HUES64 (cell line): ENCODE data around the gene ACSL1.
"Not testable (repeated sequence)": the region's sequence is repeated elsewhere in the genome, so short reads cannot be mapped to it uniquely, and the experiment has no call there.

ENCODE experiments used
- H3K27ac ChIP-seq: 2 replicates; pipeline ENCODE4 v1.7.0; 2013; ENCODE audit warnings: low read depth, low read length, inconsistent platforms
- H3K27me3 ChIP-seq: 2 replicates; pipeline ENCODE4 v1.6.1; 2013; ENCODE audit warnings: mild to moderate bottlenecking, low read length; ENCODE audit not compliant: insufficient read depth
- H3K36me3 ChIP-seq: 2 replicates; pipeline ENCODE4 v1.6.1; 2013; ENCODE audit warnings: mild to moderate bottlenecking, low read length; ENCODE audit not compliant: insufficient read depth
- H3K4me1 ChIP-seq: 2 replicates; pipeline ENCODE4 v1.6.1; 2013; ENCODE audit warnings: mild to moderate bottlenecking, low read length, moderate library complexity; ENCODE audit not compliant: insufficient read depth
- H3K4me3 ChIP-seq: 2 replicates; pipeline ENCODE4 v1.5.1; 2013; ENCODE audit warnings: mild to moderate bottlenecking, low read length, moderate library complexity
- H3K9ac ChIP-seq: 2 replicates; pipeline ENCODE4 v1.6.1; 2013; ENCODE audit warnings: mild to moderate bottlenecking, low read depth, low read length
- H3K9me3 ChIP-seq: 2 replicates; pipeline ENCODE4 v1.6.1; 2013; ENCODE audit warnings: low read depth, low read length; ENCODE audit not compliant: insufficient read depth
- WGBS: fragments of 150-250, 120-280 bp; methylation state at CpG from one replicate; pipeline ENCODE4 v1.1.7; 2013; ENCODE audit warnings: missing lambda C conversion rate; 5-methylcytosine and 5-hydroxymethylcytosine counted together

Gene ACSL1

DNA sequence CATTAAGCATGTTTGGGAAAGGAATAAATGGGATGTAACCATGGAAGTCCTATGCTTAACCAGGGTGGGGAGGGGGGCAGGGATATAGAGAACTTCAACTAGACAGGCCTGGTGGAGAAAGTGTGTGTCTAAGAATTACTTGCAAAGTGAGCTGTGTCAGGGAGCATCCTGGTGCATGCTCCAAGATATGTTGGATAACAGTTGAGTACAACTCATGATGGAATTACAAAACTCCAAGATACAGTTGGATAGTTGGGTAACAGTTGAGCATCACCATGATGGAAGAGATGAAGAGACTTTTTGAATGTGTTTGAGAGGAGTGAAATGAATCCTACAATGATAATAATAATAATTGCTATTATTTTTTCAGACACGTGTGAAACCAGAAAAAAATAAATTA lies 26.1 kb upstream of the ACSL1 start:
- no peaks in the 10 kb centered on the region for H3K36me3 ChIP-seq
- H3K9me3 ChIP-seq, result no peaks in the 10 kb centered on the region
- H3K27ac ChIP-seq, result no peak overlapping the region
- no peaks in the 10 kb centered on the region for H3K4me1 ChIP-seq
- no peak overlapping the region for H3K9ac ChIP-seq
- WGBS, result 0% methylated on average over 1 of the region's 1 CpG
- H3K27me3 ChIP-seq, result no peaks in the 10 kb centered on the region
- no peak overlapping the region for H3K4me3 ChIP-seq

DNA sequence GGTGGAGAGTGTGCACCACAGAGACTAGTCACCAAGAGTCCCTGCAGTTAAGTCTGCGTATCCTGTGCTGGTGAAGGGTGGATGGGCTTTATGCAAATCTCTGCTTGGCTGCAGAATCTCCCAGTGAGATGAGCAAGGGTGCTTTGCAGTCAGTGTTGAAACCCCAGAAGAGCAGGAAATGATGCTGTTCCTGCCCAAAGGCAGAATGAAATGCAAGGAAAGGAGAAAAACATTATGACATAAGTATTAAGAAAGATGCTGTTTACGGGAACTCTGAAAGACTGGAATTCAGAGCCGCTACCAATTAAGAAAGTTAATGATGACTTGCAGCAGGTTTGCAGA lies 25.4 kb upstream of the ACSL1 start:
- H3K9me3 ChIP-seq, result no peaks in the 10 kb centered on the region
- WGBS, result 84% methylated on average over 3 of the region's 3 CpGs
- H3K27me3 ChIP-seq, result no peaks in the 10 kb centered on the region
- H3K9ac ChIP-seq, result no peak overlapping the region
- H3K4me1 ChIP-seq, result no peaks in the 10 kb centered on the region
- no peak overlapping the region for H3K4me3 ChIP-seq
- no peaks in the 10 kb centered on the region for H3K36me3 ChIP-seq
- H3K27ac ChIP-seq, result no peak overlapping the region

DNA sequence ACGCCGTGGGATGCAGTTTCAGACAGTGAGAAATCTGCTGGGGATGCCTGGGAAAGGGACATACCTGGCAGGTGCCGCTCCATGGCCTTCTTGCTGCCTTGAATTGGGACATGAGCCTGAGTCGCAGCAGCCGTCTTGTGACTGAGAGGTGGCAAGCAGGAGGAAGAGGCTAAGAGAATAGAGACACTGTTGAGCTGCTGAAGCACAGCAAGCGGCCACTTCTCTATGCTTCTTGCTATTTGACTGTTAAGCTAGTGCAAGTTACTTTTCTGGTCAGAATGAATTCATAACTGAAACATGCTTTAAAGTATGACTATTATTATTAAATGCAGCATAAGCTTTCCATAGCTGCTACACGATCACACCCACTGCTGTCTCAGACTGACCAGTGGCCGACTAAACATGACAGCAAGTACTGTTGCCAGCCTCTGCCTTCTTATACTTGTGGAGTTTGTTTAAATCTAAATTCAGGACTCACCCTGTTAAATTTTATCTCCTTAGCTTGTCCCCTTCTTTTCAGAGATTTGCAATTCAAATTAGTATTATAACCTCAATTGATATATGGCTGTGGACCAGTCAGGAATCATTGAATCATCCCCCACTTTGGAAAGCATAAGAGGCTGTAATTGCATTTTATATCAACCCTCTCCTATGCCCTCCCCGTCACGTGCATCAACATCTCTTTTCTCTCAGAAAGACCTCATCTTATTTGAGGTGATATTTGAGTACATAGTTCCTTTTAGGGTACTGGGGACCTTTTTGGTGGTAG lies 24.8 kb upstream of the ACSL1 start:
- Histone ChIP-seq H3K27ac (no peak overlapping the region), H3K27me3 (no peaks in the 10 kb centered on the region), H3K9ac (no peak overlapping the region), H3K4me3 (no peak overlapping the region), H3K9me3 (no peaks in the 10 kb centered on the region), H3K36me3 (no peaks in the 10 kb centered on the region), H3K4me1 (no peaks in the 10 kb centered on the region)
- WGBS, result 79% methylated on average over 8 of the region's 10 CpGs

DNA sequence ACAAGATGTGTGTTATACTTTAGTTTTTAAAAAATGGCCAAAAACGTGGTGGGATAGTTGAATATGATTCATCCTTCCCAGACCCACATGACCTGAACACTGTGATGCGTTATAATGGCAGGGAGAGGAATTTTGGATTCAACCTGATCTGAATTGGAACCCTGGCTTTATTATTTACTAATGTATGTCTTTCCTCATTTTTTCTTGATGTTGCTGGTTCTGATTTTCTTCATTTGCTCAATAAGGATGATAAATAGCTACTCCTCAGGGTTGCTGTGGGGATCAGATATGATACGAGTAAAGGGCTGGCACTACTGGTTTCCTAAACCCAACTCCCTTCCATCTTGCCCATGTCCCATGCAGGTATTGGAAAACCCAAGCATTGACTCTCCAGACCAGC lies 24.2 kb upstream of the ACSL1 start:
- 84% methylated on average over 3 of the region's 3 CpGs for WGBS
- Histone ChIP-seq H3K4me3 (no peak overlapping the region), H3K9me3 (no peaks in the 10 kb centered on the region), H3K9ac (no peak overlapping the region), H3K27ac (no peak overlapping the region), H3K36me3 (no peaks in the 10 kb centered on the region), H3K4me1 (no peaks in the 10 kb centered on the region), H3K27me3 (no peaks in the 10 kb centered on the region)

DNA sequence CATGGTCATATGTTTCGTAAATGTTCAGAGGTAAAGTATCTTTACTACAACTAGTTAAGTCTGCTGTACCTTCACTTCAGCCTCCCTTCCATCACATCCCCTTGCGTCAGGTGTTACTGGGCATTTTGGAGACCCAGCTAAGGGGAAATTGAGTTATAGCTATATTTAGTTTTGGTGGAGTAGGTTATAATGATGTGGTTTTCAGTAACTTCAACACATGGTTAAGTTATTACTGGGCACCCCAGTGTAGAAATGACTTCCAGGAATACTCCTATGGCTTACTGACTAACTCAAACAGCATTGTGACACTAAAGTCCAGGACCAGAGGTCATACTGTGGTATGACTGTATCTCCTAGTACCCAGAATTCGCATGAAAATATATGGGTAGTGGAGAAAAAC lies 23.4 kb upstream of the ACSL1 start:
- H3K9me3 ChIP-seq, result no peaks in the 10 kb centered on the region
- H3K9ac ChIP-seq, result no peak overlapping the region
- no peak overlapping the region for H3K27ac ChIP-seq
- 50% methylated on average over 2 of the region's 3 CpGs for WGBS
- no peaks in the 10 kb centered on the region for H3K27me3 ChIP-seq
- H3K4me3 ChIP-seq, result no peak overlapping the region
- no peaks in the 10 kb centered on the region for H3K4me1 ChIP-seq
- H3K36me3 ChIP-seq, result no peaks in the 10 kb centered on the region

DNA sequence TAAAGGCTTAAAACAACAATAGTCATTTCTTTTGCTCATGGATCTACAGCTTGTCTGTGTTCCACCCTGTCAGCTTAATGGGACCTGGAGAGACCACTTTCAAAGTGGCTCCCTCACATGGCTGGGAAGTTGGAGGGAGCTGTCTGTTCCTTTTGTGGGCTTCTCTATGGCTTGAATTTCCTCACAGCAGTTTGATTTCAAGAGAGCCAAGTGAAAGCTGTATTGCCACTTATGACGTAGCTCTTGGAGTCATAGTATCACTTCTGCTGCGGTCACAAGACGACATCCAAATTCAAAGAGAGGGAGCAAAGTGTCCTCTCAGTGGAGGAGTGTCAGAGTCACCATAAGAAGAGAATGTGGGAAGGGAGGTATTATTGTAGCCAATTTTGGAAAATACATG lies 22.7 kb upstream of the ACSL1 start:
- Histone ChIP-seq H3K4me1 (no peaks in the 10 kb centered on the region), H3K9me3 (no peaks in the 10 kb centered on the region), H3K27me3 (no peaks in the 10 kb centered on the region), H3K9ac (no peak overlapping the region), H3K27ac (no peak overlapping the region), H3K36me3 (no peaks in the 10 kb centered on the region), H3K4me3 (no peak overlapping the region)
- 94% methylated on average over 3 of the region's 3 CpGs for WGBS

DNA sequence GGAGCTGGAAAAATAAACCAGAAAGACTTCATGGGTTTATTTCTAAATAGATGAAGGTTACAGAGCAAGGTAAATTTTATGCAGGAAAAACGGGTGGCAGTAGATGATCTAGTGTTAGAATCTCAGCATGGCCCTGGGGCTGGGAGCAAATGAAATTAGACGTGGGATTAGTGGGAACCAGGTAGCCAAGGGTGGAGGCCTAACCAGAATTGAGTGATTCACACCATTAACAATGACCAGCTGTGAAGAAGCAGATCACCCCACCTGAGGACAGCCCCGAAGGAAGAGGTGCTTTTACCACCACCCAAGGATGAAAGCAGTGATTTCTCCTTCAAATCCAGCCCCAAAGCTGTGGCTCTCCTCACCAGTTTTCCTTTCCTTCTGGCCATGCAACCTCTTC lies 20.8 kb upstream of the ACSL1 start:
- Histone ChIP-seq H3K4me1 (no peaks in the 10 kb centered on the region), H3K9ac (no peak overlapping the region)
- 91% methylated on average over 3 of the region's 3 CpGs for WGBS

DNA sequence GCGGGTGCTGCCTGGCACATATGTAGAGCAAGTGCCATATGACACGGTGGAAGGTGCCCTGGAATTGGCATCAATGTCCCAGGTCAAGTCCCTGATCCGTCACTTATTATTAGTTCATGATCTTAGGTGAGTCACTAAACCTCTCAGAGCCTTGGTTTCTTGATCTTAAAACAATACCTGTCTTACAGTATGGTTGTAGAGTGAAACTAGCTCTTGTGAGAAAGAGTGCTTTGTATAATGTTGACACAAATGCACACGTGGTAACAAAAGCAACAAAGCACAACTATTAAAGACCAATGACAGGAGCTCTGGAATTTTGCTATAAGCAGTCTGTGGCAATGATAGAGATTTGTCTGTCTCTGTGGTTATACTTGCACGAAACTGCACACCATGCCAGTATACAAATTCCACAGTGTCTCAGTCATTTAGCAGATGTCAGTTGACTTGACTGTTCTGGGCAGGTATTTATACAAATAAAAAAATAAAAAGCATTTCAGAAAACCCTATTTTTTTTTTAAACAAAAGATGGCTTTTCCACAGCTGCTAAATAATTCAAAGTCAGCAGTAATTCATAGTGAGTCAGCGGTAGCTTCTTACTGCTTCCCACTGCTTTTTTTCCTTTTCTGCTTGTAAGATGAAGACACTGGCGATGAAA lies 19.7 kb upstream of the ACSL1 start:
- no peaks in the 10 kb centered on the region for H3K9me3 ChIP-seq
- no peak overlapping the region for H3K4me3 ChIP-seq
- WGBS, result 88% methylated on average over 6 of the region's 7 CpGs
- no peak overlapping the region for H3K9ac ChIP-seq
- no peaks in the 10 kb centered on the region for H3K27me3 ChIP-seq
- no peaks in the 10 kb centered on the region for H3K4me1 ChIP-seq
- no peaks in the 10 kb centered on the region for H3K36me3 ChIP-seq
- no peak overlapping the region for H3K27ac ChIP-seq

More for the DNA sequence above, 20.8 kb upstream of the ACSL1 start:
- no peak overlapping the region for H3K4me3 ChIP-seq
- H3K27me3 ChIP-seq, result no peaks in the 10 kb centered on the region
- H3K27ac ChIP-seq, result no peak overlapping the region
- H3K36me3 ChIP-seq, result no peaks in the 10 kb centered on the region
- no peaks in the 10 kb centered on the region for H3K9me3 ChIP-seq

DNA sequence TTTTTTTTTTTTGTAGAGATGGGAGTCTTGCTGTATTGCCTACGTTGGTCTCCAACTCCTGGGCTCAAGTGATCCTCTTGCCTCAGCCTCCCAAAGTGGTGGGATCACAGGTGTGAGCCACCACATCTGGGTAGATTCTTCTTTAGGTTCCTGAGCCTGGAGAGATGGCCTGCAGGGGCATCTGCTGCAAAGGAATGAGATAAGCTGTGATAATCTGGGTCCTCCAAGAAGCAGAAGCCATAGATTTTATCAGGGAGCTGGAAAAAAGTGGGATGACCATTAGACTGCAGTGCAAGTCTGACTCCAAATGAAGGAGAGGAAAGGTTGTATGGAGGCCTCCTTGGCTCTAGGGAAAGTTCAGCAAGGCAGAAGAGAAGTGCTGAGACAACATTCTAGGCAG lies 19.0 kb upstream of the ACSL1 start:
- Histone ChIP-seq H3K36me3 (no peaks in the 10 kb centered on the region), H3K4me1 (no peaks in the 10 kb centered on the region), H3K27me3 (no peaks in the 10 kb centered on the region), H3K27ac (no peak overlapping the region), H3K9ac (no peak overlapping the region), H3K9me3 (no peaks in the 10 kb centered on the region), H3K4me3 (no peak overlapping the region)
- 86% methylated on average over 1 of the region's 1 CpG for WGBS

DNA sequence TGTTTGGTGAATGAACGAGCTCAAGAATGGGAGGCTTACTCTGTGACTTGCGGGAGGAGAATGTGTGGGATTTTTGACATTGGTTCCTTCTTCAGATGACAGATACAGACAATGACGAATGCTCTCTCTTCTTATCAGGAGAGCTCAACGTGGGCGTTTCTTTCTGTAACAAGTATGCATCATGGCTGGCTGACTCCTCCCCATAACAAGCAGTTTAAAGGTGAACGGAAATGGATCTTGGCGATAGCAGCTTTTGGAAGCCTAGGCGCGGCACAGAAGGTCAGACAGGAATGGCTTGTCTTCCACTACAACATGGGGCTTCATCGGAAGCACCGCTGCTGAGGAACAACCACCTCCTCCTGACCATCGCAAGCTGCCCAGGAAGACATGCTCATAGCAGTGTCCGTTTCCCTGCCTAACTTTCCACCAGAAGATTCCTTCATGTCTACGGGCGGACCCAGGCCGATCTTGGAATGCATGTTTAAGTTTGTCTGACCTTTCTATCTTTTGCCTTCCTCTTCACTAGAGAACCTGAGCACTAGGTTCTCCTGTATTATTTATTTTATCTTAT lies 18.3 kb upstream of the ACSL1 start:
- Histone ChIP-seq H3K27ac (no peak overlapping the region), H3K4me3 (no peak overlapping the region), H3K36me3 (no peaks in the 10 kb centered on the region), H3K27me3 (no peaks in the 10 kb centered on the region), H3K9me3 (no peaks in the 10 kb centered on the region), H3K4me1 (no peaks in the 10 kb centered on the region), H3K9ac (no peak overlapping the region)
- WGBS, result 89% methylated on average over 16 of the region's 16 CpGs

DNA sequence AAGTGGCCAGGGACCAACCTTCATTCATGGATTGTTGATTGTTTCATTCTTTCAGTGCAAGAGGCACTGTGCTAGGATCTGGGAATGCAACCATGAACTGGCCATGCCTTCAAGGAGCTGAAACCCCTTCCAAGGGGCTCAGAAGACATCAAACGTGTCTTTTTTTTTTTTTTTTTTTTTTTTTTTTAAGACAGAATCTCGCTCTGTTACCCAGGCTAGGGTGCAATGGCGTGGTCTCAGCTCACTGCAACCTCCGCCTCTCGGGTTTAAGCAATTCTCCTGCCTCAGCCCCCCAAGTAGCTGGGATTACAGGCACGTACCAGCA lies 13.3 kb upstream of the ACSL1 start:
- H3K27me3 ChIP-seq, H3K4me1 ChIP-seq, H3K9ac ChIP-seq, H3K4me3 ChIP-seq, H3K27ac ChIP-seq, H3K36me3 ChIP-seq, H3K9me3 ChIP-seq: not testable (repeated sequence)
- 91% methylated on average over 6 of the region's 6 CpGs for WGBS
